ENCODE measurements around the gene TMEM169.

DNA sequence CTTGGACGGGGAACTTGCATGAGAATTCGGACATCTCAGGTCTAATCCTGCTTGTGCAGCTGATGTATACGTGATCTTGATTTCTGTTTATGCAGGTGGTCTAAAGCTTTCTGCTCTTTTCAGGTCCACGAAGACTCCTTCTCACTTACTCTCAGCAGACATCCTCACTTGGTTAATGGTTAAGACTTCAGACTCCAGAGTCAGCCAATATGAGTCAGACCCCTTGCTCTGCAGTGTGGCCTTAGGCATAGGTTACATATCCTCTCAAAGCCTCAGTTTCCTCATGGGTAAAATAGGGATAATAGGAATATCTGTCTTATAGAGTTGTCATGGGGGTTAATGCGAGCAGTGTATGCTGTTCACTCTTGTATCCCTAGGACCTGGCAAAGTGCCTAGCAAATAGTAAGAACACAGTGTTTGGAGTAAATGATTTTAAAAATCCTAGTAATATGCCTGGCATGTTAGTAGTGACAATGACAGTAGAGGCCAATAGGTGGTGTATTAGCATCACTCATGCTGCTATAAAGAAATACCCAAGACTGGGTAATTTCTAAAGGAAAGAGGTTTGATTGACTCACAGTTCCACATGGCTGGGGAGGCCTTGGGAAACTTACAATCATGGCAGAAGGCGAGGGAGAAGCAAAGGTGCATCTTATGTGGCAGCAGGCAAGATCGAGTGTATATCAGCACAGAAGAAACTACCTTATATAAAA, 69.8 kb downstream of the TMEM169 start:
- TF ChIP-seq, protein P1, sequence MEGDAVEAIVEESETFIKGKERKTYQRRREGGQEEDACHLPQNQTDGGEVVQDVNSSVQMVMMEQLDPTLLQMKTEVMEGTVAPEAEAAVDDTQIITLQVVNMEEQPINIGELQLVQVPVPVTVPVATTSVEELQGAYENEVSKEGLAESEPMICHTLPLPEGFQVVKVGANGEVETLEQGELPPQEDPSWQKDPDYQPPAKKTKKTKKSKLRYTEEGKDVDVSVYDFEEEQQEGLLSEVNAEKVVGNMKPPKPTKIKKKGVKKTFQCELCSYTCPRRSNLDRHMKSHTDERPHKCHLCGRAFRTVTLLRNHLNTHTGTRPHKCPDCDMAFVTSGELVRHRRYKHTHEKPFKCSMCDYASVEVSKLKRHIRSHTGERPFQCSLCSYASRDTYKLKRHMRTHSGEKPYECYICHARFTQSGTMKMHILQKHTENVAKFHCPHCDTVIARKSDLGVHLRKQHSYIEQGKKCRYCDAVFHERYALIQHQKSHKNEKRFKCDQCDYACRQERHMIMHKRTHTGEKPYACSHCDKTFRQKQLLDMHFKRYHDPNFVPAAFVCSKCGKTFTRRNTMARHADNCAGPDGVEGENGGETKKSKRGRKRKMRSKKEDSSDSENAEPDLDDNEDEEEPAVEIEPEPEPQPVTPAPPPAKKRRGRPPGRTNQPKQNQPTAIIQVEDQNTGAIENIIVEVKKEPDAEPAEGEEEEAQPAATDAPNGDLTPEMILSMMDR (IDR thresholded peaks at IDR 0.05; ENCODE audit: low read depth, low read length, poor library complexity, severe bottlenecking) = no peak
- TF ChIP-seq EZH2phosphoT487 (IDR thresholded peaks at IDR 0.05; ENCODE audit: borderline replicate concordance, low read length) = no peak
